Stimulated activated CD8-positive, alpha-beta memory T cell treated with anti-CD3 and anti-CD28 coated beads, Interleukin-4, amount 100 ng/mL, for 1 hour (primary cell): ENCODE data around the gene CCDC92B.

Experiments used
- DNase-seq, 2 donors: peaks; one replicate each; pipeline ENCODE4 v3.0.0-alpha.2; 2020; ENCODE audit warnings: low read depth in 2 of 2, low spot score in 1 of 2

Gene CCDC92B

GRCh38 chr17:2722611-2723010 lies 26.8 kb downstream of the CCDC92B start:
- no peak for DNase-seq

- DNase-seq: no peak
These were observed 27.8 kb downstream of the CCDC92B start for GRCh38 chr17:2721603-2722002.

- DNase-seq: no peak
These were observed 29.6 kb downstream of the CCDC92B start for GRCh38 chr17:2719861-2720260.

GRCh38 chr17:2718150-2718938 lies 31.1 kb downstream of the CCDC92B start:
- no peak for DNase-seq

- DNase-seq: no peak
These were observed 32.8 kb downstream of the CCDC92B start for GRCh38 chr17:2716649-2717048.

GRCh38 chr17:2713881-2714280 lies 35.6 kb downstream of the CCDC92B start:
- DNase-seq: no peak

- DNase-seq: no peak
These were observed 37.0 kb downstream of the CCDC92B start for GRCh38 chr17:2712300-2713043.

GRCh38 chr17:2711608-2712299 lies 37.7 kb downstream of the CCDC92B start, which contains the start of gene CLUH:
CLUH (minus strand) TSS chr17:2711764; CDS start chr17:2711661, 103 bp downstream.
- peak; percentile 83 to 93 for DNase-seq

GRCh38 chr17:2710803-2711607 lies 38.4 kb downstream of the CCDC92B start:
- no peak for DNase-seq

- DNase-seq: no peak
These were observed 39.2 kb downstream of the CCDC92B start for GRCh38 chr17:2710071-2710802.

- DNase-seq: no peak
These were observed 40.2 kb downstream of the CCDC92B start for GRCh38 chr17:2709183-2709661.

GRCh38 chr17:2708585-2709182 lies 40.8 kb downstream of the CCDC92B start:
- DNase-seq: no peak

GRCh38 chr17:2707721-2708584 lies 41.5 kb downstream of the CCDC92B start:
- no peak for DNase-seq

GRCh38 chr17:2706911-2707510 lies 42.4 kb downstream of the CCDC92B start:
- no peak for DNase-seq

GRCh38 chr17:2705888-2706795 lies 43.3 kb downstream of the CCDC92B start:
- DNase-seq: no peak

- DNase-seq: no peak
These were observed 44.2 kb downstream of the CCDC92B start for GRCh38 chr17:2705263-2705662.

- no peak for DNase-seq
These were observed 44.6 kb downstream of the CCDC92B start for GRCh38 chr17:2704890-2705248.
